ENCODE results near the gene SPEF1. TPM values are rescaled to one million over a fixed set of nuclear protein-coding genes. Genes with fewer than 3 reads are reported as not detected.

The SPEF1 gene
- total and polyA plus RNA-seq, 2 of the 13 experiments (the other 11 are each of a cell fraction or from before 2014, with no cell fraction given) = 0.11 to 0.27 TPM

DNA sequence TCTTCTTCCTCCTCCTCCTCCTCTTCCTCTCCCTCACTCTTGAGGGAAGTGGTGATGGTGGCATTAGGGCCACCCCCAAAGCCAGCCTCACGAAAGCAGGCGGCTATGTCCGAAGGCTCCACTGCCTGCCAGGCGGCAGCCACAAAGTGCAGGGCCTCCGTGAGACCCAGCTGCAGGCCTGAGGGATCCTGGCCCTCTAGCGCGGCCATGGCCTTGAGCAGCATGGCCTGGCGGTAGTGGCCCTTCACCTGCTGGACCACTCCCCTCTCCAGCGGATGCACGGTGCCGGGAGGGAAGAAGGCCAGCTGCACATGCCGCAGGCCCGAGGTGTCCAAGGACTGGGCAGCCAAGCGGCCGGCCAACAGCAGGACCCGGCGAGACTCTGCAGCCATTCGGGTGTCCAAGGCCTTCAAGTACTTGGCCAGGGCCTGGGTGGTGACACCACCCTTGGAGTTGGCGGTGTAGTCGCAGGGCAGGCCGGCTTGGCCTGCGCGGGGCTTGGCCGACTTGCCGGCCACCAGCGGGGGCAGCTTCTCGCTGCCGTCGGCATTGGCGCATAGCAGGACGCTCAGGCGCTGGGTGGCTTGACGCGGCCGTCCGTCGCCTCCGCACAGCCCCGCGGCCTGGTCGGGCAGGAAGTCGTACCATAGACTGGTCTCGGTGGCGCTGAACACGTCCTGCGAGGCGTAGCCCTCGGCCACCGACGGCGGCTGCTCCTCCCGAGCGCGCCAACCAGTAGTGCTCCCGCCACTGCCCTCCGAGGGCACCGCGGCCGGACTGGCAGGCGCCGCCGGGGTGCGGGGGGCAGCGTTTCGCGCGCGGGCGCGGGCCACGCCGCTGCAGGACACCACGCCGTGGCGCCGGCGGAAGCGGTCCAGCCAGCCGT lies 4.2 kb upstream of the SPEF1 start (continued):
- TF ChIP-seq, protein P1, sequence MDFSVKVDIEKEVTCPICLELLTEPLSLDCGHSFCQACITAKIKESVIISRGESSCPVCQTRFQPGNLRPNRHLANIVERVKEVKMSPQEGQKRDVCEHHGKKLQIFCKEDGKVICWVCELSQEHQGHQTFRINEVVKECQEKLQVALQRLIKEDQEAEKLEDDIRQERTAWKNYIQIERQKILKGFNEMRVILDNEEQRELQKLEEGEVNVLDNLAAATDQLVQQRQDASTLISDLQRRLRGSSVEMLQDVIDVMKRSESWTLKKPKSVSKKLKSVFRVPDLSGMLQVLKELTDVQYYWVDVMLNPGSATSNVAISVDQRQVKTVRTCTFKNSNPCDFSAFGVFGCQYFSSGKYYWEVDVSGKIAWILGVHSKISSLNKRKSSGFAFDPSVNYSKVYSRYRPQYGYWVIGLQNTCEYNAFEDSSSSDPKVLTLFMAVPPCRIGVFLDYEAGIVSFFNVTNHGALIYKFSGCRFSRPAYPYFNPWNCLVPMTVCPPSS (IDR thresholded peaks at IDR 0.05) = no peak
- TF ChIP-seq, protein P2, sequence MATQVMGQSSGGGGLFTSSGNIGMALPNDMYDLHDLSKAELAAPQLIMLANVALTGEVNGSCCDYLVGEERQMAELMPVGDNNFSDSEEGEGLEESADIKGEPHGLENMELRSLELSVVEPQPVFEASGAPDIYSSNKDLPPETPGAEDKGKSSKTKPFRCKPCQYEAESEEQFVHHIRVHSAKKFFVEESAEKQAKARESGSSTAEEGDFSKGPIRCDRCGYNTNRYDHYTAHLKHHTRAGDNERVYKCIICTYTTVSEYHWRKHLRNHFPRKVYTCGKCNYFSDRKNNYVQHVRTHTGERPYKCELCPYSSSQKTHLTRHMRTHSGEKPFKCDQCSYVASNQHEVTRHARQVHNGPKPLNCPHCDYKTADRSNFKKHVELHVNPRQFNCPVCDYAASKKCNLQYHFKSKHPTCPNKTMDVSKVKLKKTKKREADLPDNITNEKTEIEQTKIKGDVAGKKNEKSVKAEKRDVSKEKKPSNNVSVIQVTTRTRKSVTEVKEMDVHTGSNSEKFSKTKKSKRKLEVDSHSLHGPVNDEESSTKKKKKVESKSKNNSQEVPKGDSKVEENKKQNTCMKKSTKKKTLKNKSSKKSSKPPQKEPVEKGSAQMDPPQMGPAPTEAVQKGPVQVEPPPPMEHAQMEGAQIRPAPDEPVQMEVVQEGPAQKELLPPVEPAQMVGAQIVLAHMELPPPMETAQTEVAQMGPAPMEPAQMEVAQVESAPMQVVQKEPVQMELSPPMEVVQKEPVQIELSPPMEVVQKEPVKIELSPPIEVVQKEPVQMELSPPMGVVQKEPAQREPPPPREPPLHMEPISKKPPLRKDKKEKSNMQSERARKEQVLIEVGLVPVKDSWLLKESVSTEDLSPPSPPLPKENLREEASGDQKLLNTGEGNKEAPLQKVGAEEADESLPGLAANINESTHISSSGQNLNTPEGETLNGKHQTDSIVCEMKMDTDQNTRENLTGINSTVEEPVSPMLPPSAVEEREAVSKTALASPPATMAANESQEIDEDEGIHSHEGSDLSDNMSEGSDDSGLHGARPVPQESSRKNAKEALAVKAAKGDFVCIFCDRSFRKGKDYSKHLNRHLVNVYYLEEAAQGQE (IDR thresholded peaks at IDR 0.05; ENCODE audit: borderline replicate concordance in 1 of 2, low read depth in 1 of 2, low read length in 2 of 2) = no peak
- TF ChIP-seq, protein P3, sequence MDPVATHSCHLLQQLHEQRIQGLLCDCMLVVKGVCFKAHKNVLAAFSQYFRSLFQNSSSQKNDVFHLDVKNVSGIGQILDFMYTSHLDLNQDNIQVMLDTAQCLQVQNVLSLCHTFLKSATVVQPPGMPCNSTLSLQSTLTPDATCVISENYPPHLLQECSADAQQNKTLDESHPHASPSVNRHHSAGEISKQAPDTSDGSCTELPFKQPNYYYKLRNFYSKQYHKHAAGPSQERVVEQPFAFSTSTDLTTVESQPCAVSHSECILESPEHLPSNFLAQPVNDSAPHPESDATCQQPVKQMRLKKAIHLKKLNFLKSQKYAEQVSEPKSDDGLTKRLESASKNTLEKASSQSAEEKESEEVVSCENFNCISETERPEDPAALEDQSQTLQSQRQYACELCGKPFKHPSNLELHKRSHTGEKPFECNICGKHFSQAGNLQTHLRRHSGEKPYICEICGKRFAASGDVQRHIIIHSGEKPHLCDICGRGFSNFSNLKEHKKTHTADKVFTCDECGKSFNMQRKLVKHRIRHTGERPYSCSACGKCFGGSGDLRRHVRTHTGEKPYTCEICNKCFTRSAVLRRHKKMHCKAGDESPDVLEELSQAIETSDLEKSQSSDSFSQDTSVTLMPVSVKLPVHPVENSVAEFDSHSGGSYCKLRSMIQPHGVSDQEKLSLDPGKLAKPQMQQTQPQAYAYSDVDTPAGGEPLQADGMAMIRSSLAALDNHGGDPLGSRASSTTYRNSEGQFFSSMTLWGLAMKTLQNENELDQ (CRISPR knock-in tag; IDR thresholded peaks at IDR 0.05; ENCODE audit: borderline replicate concordance) = no peak
- TF ChIP-seq ZBTB7A (CRISPR knock-in tag; IDR thresholded peaks at IDR 0.05) (peak; percentile 49; the same call in 1 of the 2 replicates), ZNF317 (CRISPR knock-in tag; IDR thresholded peaks at IDR 0.05) (no peak), YY1 (IDR thresholded peaks at IDR 0.05; ENCODE audit: insufficient read depth, insufficient replicate concordance, low read depth, low read length) (peak; percentile 32), RNF2 (conservative IDR thresholded peaks at IDR 0.05; ENCODE audit: low read depth) (peak; percentile 26; the same call in 1 of the 2 replicates), ZNF777 (CRISPR knock-in tag; IDR thresholded peaks at IDR 0.05) (no peak), ISX (CRISPR knock-in tag; conservative IDR thresholded peaks at IDR 0.05) (no peak), SKI (IDR thresholded peaks at IDR 0.05; ENCODE audit: partially characterized antibody) (no peak), RFXANK (CRISPR knock-in tag; IDR thresholded peaks at IDR 0.05) (no peak)
- TF ChIP-seq, protein P4, sequence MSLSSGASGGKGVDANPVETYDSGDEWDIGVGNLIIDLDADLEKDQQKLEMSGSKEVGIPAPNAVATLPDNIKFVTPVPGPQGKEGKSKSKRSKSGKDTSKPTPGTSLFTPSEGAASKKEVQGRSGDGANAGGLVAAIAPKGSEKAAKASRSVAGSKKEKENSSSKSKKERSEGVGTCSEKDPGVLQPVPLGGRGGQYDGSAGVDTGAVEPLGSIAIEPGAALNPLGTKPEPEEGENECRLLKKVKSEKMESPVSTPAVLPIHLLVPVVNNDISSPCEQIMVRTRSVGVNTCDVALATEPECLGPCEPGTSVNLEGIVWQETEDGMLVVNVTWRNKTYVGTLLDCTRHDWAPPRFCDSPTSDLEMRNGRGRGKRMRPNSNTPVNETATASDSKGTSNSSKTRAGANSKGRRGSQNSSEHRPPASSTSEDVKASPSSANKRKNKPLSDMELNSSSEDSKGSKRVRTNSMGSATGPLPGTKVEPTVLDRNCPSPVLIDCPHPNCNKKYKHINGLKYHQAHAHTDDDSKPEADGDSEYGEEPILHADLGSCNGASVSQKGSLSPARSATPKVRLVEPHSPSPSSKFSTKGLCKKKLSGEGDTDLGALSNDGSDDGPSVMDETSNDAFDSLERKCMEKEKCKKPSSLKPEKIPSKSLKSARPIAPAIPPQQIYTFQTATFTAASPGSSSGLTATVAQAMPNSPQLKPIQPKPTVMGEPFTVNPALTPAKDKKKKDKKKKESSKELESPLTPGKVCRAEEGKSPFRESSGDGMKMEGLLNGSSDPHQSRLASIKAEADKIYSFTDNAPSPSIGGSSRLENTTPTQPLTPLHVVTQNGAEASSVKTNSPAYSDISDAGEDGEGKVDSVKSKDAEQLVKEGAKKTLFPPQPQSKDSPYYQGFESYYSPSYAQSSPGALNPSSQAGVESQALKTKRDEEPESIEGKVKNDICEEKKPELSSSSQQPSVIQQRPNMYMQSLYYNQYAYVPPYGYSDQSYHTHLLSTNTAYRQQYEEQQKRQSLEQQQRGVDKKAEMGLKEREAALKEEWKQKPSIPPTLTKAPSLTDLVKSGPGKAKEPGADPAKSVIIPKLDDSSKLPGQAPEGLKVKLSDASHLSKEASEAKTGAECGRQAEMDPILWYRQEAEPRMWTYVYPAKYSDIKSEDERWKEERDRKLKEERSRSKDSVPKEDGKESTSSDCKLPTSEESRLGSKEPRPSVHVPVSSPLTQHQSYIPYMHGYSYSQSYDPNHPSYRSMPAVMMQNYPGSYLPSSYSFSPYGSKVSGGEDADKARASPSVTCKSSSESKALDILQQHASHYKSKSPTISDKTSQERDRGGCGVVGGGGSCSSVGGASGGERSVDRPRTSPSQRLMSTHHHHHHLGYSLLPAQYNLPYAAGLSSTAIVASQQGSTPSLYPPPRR (CRISPR knock-in tag; IDR thresholded peaks at IDR 0.05; ENCODE audit: borderline replicate concordance) = no peak
- TF ChIP-seq, protein P5, sequence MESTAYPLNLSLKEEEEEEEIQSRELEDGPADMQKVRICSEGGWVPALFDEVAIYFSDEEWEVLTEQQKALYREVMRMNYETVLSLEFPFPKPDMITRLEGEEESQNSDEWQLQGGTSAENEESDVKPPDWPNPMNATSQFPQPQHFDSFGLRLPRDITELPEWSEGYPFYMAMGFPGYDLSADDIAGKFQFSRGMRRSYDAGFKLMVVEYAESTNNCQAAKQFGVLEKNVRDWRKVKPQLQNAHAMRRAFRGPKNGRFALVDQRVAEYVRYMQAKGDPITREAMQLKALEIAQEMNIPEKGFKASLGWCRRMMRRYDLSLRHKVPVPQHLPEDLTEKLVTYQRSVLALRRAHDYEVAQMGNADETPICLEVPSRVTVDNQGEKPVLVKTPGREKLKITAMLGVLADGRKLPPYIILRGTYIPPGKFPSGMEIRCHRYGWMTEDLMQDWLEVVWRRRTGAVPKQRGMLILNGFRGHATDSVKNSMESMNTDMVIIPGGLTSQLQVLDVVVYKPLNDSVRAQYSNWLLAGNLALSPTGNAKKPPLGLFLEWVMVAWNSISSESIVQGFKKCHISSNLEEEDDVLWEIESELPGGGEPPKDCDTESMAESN (CRISPR knock-in tag; conservative IDR thresholded peaks at IDR 0.05) = no peak
